ENCODE results near the gene PPP1R18. TPM values are rescaled to one million over a fixed set of nuclear protein-coding genes. Genes with fewer than 3 reads are reported as not detected.

Gene PPP1R18
- total and polyA plus RNA-seq, 9 of the 15 experiments (the other 6 are each of a cell fraction or from before 2014, with no cell fraction given): 12.0 to 99.2 (median 42.6) TPM

GRCh38 chr6:30690403-30691207 is 4.2 kb upstream of the PPP1R18 start, which contains the start of gene NRM (continued):
- TF ChIP-seq ZNF609 (CRISPR knock-in tag; IDR thresholded peaks at IDR 0.05; ENCODE audit: borderline replicate concordance) (no peak), SMARCE1 (IDR thresholded peaks at IDR 0.05) (no peak; the same call in 1 of the 2 replicates), IRF2 (CRISPR knock-in tag; IDR thresholded peaks at IDR 0.05) (no peak), MTA3 (IDR thresholded peaks at IDR 0.05; ENCODE audit: borderline replicate concordance) (no peak), ZNF3 (CRISPR knock-in tag; IDR thresholded peaks at IDR 0.05) (no peak), HDAC8 (tag; IDR thresholded peaks at IDR 0.05) (no peak), EZH2 (IDR thresholded peaks at IDR 0.05; ENCODE audit: borderline replicate concordance, low read depth, low read length) (no peak), ZNF668 (CRISPR knock-in tag; IDR thresholded peaks at IDR 0.05) (no peak), FOS (IDR thresholded peaks at IDR 0.05; ENCODE audit: extremely low read depth, insufficient read length) (no peak), SMARCB1 (IDR thresholded peaks at IDR 0.05; ENCODE audit: insufficient read length, low read depth) (no peak), ESRRB (CRISPR knock-in tag; IDR thresholded peaks at IDR 0.05; ENCODE audit: borderline replicate concordance) (no peak), E2F1 (CRISPR knock-in tag; IDR thresholded peaks at IDR 0.05) (no peak), KLF16 (IDR thresholded peaks at IDR 0.05) (no peak), PKNOX1 (IDR thresholded peaks at IDR 0.05) (peak; percentile 87), MLX (CRISPR knock-in tag; conservative IDR thresholded peaks at IDR 0.05) (0 out of 4 replicates have a peak, but pooled peaks of 1 of the 2 experiments have one; percentile 36)
- TF ChIP-seq, protein P1, sequence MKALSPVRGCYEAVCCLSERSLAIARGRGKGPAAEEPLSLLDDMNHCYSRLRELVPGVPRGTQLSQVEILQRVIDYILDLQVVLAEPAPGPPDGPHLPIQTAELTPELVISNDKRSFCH (CRISPR knock-in tag; IDR thresholded peaks at IDR 0.05): no peak
- TF ChIP-seq, protein P1 (tag; IDR thresholded peaks at IDR 0.05): 0 out of 2 replicates have a peak, but pooled peaks have one; percentile 1
- TF ChIP-seq, protein P2, sequence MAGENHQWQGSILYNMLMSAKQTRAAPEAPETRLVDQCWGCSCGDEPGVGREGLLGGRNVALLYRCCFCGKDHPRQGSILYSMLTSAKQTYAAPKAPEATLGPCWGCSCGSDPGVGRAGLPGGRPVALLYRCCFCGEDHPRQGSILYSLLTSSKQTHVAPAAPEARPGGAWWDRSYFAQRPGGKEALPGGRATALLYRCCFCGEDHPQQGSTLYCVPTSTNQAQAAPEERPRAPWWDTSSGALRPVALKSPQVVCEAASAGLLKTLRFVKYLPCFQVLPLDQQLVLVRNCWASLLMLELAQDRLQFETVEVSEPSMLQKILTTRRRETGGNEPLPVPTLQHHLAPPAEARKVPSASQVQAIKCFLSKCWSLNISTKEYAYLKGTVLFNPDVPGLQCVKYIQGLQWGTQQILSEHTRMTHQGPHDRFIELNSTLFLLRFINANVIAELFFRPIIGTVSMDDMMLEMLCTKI (IDR thresholded peaks at IDR 0.05; ENCODE audit: partially characterized antibody): no peak
